CD4-positive, alpha-beta T cell treated with Interleukin-10 for 1 hour (primary cell): Measurements from ENCODE around the gene CEP192.
A peak's percentile ranks its signal among the peaks of the same experiment; 100 is the strongest.
"Not testable (repeated sequence)": the region's sequence is repeated elsewhere in the genome, so short reads cannot be mapped to it uniquely, and the experiment has no call there.

Source experiments
- DNase-seq: peaks from one replicate; pipeline ENCODE4 v3.0.0-alpha.2; 2020

The CEP192 gene, protein sequence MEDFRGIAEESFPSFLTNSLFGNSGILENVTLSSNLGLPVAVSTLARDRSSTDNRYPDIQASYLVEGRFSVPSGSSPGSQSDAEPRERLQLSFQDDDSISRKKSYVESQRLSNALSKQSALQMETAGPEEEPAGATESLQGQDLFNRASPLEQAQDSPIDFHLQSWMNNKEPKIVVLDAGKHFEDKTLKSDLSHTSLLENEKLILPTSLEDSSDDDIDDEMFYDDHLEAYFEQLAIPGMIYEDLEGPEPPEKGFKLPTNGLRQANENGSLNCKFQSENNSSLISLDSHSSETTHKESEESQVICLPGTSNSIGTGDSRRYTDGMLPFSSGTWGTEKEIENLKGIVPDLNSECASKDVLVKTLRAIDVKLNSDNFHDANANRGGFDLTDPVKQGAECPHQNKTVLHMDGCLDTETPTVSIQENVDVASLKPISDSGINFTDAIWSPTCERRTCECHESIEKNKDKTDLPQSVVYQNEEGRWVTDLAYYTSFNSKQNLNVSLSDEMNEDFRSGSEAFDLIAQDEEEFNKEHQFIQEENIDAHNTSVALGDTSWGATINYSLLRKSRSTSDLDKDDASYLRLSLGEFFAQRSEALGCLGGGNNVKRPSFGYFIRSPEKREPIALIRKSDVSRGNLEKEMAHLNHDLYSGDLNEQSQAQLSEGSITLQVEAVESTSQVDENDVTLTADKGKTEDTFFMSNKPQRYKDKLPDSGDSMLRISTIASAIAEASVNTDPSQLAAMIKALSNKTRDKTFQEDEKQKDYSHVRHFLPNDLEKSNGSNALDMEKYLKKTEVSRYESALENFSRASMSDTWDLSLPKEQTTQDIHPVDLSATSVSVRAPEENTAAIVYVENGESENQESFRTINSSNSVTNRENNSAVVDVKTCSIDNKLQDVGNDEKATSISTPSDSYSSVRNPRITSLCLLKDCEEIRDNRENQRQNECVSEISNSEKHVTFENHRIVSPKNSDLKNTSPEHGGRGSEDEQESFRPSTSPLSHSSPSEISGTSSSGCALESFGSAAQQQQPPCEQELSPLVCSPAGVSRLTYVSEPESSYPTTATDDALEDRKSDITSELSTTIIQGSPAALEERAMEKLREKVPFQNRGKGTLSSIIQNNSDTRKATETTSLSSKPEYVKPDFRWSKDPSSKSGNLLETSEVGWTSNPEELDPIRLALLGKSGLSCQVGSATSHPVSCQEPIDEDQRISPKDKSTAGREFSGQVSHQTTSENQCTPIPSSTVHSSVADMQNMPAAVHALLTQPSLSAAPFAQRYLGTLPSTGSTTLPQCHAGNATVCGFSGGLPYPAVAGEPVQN (N-terminal part only)

DNA sequence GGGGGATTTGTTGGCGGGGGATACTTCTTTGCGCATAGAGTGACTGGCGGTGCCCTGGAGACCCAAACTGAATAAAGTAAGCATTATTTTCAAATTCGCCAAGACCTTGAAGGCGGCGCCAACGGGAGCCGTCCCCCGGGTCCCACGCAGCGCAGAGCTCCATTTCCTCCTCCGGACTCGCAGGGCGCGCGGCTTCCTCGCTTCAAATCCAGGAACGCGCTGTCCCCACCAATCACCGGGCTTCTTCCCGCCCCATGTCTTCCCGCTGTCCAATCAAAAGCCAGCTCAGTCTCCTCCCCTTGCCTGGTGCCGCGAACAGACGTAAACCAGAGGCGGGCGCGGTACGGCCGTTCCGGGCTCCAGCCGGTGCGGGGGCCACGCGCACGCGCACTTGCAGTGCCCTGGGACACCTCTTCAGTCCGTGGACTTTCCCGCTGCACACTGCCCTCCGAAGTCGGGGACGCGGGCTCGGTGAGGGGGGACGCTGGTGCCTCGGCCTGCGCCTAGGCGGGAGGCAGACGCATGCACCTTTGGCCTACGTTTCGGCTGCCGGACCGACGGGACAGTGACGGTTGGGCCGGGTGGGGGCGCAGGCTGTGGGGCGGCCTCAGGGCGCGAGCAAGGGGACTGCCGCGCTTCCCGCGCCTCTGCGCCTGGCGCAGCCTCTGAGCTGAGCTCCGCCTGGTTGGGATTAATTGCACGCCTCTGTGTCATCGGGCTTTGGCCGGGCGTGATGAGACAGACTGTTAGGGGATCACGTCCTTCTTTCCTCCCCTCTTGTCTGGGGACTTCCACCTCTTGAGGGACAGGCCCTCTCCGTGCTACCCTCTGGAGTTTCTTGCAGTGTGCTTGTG lies at the start of gene CEP192:
Gene CEP192, plus strand, starts transcription at position 396 of the 854 bp plus-strand sequence. CDS start 8,063 bp downstream, outside the sequence.
- DNase-seq = peak; percentile 99

DNA sequence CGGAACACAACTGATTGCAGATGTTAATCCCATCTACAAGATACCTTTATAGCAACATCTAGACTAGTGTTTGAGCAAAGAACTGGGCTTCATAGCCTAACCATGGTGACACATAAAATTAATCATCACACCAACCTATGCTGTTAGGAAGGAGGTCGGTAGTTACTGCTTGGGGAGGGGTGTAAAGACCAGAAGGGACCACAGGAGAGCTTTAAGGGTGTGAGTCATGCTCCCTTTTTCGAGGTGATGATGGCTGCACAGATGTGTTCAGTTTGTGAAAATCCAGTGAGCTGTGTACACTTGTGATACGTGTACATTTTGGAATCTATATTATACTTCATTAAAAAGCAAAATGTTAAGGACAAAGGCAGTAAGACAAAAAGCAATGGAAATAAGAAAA lies 47.9 kb upstream of the CEP192 start:
- no peak for DNase-seq

DNA sequence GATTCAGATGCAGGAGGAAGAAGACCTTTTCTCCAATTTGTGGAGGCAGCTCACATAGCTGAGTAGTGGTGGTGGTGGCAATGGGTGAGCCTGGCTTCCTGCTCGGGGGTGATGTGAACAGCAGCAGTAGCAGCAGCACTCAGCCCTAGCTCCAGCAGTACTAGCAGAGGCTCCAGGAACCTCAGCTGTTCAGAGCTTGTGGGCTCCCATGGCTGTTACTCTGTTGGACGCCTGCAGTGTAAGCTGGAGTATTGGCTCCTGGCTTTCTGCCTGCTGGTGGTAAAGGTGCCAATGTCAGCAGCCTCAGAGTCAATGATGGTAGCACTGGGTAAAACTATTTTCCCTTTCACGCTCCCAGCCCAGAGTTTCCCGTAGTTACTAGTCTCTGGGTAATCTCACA lies 46.5 kb upstream of the CEP192 start:
- no peak for DNase-seq

DNA sequence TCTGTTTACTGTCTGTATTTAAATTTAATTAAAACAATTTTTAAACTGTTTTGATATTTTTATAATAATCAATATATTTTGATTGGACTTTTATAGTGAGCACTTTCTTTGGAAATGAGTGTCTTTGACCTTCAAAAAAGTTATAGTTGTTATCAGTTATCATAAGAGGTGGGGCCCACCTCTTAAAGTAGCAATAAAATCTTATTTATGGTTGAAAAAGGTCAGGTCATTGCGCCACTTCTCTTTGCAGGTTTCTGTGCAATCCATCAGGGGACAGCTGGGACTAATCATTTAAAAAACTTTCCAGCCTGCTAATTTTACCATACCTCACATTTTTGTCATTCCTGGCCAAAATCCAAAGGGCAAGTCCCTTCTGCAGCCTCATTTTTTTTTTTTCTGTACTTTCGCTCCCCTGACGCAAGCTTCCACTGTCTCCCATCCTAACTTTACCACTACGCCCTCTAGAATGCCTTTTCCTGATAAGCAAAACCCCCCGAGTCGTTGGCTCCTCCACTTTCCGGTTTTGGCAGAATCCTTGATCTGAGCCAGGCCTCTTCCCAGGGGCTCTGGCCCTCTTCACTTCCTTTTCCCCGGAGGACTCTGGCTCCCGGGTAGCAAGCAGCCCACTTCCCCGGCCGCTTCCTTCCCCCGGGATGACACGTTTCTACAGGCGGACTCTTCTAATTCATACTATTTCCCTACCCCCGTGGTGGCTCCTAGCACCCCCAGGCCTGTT lies 44.4 kb upstream of the CEP192 start:
- DNase-seq = no peak

DNA sequence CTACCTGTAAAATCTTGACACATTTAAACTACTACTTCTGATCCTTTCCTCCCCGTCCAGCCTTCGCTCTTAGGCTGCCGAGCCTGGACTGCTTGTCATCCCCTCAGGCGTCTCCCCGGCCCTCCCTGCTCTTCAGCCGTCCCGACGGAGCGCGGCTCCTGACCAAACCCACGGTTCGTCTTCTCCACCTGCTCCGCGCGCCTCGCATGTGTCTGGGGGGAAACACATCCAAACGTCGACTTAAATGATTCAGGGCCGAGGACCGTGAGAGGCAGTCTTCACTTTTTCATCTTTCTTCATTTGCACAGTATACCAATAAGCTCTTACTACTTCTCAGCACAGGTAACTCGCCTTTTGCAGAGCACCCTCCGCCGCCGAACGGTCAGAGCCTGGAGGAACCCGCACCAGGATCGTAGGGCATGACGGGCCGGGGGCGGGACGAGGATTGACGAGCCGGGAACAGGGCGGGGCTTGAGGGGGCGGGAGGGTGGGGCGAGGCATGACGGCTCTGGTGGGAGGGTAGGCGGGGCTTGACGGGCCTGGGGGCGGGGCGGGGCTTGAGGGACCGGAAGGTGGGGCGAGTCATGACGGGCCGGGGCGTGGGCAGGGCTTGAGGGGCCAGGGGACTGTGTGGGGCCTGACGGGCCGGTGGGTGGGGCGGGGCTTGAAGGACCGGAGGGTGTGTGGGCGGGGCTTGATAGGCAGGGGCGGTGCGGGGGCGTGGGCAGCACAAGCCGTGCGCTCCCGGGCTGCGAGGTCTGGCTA lies 43.7 kb upstream of the CEP192 start, which contains the start of gene SEH1L:
Gene SEH1L, plus strand, starts transcription at position 727 of the 765 bp plus-strand sequence. CDS start 111 bp downstream, outside the sequence.
- DNase-seq = peak; percentile 98

DNA sequence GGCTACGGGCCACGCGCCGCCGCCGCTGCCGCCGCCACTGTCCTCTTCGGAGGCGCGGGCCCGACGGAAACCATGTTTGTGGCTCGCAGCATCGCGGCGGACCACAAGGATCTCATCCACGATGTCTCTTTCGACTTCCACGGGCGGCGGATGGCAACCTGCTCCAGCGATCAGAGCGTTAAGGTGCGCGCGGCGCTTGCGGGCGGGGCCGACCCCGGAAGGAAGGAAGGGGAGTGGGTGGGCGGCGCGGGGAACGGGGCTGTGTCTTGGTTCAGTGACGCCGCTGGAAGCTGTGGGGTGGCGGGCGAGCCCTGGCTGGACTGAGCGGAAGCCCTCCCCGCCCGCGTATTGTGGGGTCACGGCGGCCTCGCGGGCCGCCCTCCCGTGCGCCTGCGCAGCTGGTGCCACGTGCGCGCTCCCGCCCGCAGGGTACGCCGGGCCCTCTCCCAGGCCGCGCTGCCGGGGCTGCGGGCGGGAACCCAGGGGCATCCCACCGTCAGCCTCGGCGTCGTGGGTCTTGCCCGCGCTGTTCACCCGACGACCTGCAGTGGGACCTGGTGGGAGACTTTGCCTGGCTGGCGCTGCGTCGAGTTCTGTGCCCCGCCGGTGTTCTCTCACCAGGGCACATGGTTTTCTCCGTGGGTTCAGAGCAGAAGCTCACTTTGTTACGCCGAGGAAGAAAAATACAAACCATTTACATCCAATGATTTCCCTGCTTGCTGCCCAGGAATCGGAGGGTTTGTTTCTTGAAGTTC lies 42.9 kb upstream of the CEP192 start:
- peak; percentile 99 for DNase-seq

DNA sequence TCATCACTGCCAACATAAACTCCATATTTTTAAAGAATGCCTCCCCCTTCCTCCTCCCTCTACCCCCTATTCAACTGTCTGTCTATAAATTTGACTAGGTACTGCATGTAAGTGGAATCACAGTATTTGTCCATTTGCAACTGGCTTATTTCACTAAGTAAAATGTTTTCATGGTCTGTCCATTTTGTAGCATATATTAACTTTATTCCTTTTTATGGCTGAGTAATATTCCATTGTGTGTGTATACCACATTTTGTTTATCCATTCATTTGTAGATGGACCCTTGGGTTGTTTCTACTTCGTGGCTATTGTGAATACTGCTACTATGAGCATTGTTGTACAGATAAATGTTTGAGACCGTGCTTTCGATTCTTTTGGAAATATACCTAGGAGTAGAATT lies 32.7 kb upstream of the CEP192 start:
- DNase-seq = no peak

DNA sequence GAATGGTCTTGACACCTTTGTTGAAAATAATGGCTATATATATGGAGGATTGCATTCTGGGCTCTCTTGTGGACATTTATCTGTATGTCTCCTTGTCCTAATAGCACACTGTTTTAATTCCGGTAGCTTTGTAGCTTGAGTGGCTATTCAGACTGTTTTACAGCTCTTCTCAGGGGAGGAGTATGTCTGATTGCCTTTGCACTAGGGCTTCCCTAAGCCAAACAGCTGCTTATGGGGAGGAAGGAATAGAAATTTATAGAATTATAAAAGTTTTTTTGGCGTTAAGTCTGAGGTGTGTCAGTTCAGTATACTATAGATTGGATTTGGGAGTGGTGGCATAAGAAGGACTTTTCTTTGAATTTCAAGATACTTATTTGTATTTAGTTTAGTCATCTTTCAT lies 30.8 kb upstream of the CEP192 start:
- no peak for DNase-seq

DNA sequence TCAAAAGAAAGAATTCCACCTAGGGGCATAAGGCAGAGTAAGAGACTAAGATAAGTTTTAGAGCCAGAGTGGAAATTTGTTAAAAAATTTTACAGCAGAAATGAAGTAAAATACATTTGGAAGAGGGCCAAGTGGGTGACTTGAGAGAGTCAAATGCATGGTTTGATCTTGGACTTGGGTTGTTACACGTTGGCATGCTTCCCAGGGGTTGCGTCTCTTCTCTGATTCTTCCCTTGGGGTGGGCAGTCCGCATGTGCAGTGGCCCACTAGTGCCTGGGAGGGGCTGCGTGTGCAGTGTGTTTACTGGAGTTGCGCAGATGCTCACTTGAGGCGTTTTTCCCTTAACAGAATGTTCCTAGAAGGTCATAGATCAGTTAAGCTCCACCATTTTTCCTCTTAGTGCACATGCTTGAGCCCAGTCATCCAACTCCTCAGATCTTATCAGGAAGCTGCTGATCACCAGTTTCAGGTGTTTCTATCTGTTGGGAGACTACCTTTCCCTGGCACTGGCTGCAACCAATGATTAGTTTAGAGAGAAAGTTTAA lies 30.2 kb upstream of the CEP192 start:
- DNase-seq = no peak

DNA sequence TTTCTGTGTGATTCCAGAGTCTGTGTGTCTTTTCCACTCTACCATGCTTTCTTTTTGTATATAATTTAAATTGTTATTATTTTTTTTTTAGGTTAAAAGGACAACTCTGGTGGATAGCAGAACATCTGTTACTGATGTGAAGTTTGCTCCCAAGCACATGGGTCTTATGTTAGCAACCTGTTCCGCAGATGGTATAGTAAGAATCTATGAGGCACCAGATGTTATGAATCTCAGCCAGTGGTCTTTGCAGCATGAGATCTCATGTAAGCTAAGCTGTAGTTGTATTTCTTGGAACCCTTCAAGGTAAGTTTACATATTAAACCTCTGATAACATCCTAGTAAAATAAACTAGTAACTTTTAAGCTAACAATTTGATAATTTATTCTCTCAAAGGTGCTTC lies 28.1 kb upstream of the CEP192 start:
- DNase-seq = no peak

DNA sequence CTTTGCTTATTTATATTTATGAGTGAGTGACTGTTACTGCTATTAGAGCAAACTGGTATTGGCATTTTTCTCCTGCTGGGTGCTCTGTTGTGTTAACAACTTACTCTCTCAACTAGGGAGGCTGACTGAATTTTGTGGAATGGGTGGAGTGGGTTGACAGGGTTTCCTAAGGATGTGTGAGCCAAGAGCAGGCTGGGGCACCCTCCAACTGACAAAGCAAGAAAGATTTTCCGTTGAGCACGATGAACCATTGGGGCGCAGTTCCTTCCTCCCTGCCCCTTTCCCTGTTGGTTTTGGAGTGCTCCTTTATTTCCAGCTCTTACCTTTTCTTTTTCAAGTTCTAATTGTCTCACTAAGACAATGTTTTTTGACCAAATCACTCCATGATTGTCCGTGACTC lies 23.0 kb upstream of the CEP192 start:
- DNase-seq = no peak

DNA sequence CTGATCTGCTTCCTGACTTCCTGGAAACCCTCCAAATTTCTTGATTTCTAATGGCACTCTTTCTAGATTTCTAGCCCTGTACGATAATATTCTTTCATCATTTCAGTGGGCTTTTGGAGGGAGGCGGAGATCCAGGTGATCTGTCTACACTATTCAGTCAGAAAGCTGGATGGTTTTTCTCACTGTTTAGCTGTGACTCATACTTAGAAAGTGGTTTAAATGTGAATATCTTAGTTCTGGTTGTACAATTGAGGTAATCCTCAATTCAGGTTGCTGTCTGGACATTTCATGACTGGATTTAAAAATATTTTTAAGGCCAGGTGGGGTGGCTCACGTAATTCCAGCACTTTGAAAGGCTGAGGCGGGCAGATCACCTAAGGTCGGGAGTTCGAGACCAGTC lies 22.5 kb upstream of the CEP192 start:
- no peak for DNase-seq

DNA sequence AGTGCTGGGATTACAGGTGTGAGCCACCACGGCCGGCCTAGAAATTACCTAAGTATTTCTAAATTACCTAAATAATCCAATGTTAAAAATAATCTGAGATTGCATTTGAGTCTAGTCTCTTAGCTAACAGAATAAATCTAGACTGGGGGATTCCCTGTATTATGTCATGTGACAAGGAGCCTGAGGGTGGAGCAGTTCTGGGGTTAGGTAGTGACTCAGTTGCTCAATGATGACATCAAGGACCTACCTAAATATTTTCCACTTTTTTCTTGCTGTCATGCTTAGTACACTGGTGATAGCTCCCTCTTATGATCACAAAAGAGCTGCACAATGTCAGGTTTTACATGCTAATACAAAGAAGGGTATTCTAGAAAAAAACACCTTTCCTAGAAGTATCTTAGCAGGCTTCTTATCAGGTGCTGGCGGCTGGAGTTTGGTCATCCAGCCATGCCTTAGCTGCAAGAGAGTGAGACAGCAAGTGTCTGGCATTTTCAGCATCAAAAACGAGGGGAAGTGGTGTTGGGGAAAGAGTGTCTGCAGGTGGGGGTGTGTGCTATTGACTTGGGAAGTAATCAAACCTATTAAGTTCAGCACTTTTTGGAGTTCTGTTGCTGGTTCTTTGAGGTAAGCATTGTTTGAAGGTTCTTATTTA lies 17.5 kb upstream of the CEP192 start:
- DNase-seq = no peak

DNA sequence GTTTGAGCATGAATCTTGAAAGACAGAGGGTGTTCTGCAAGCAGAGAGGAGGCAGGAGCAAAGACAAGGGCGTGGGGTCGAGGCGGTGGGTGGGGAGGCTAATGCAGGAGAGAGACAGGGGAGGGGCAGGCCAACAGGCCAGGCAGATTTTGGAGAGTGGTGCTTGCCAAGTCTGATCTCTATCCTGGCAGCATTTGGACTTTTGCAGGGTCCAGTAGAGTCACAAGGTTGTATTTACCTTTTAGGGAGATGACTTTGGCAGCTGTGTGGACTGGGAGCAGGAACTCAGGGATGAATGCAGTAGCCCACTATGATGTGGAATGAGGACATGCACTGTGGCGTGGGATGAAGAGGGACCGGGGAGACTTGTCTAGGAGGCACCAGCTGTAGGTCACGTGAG lies 15.7 kb upstream of the CEP192 start:
- DNase-seq = no peak

DNA sequence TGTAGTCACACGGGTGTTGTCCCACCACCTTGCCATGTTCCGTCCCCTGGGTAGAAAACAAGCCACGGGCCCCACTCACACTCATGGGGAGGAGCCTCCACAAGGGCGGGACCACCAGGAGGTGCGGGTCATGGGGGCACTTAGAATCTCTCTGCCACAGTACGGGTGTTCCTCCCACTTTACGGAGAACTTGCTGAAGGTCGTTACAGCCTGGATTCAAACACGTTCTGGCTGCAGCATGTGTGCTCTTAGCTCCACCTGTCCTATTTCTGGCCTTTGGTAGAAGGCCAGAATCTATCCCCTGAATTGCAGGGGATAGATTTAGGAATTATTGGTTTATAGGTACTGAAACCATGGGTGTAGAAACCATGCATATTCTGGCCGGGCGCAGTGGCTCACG lies 14.9 kb upstream of the CEP192 start:
- no peak for DNase-seq

DNA sequence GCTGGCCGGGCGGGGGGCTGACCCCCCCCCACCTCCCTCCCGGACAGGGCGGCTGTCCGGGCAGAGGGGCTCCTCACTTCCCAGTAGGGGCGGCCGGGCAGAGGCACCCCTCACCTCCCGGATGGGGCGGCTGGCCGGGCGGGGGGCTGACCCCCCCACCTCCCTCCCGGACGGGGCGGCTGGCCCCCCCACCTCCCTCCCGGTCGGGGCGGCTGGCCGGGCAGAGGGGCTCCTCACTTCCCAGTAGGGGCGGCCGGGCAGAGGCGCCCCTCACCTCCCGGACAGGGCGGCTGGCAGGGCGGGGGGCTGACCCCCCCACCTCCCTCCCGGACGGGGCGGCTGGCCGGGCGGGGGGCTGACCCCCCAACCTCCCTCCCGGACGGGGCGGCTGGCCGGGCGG lies 11.1 kb upstream of the CEP192 start:
- DNase-seq = not testable (repeated sequence)

DNA sequence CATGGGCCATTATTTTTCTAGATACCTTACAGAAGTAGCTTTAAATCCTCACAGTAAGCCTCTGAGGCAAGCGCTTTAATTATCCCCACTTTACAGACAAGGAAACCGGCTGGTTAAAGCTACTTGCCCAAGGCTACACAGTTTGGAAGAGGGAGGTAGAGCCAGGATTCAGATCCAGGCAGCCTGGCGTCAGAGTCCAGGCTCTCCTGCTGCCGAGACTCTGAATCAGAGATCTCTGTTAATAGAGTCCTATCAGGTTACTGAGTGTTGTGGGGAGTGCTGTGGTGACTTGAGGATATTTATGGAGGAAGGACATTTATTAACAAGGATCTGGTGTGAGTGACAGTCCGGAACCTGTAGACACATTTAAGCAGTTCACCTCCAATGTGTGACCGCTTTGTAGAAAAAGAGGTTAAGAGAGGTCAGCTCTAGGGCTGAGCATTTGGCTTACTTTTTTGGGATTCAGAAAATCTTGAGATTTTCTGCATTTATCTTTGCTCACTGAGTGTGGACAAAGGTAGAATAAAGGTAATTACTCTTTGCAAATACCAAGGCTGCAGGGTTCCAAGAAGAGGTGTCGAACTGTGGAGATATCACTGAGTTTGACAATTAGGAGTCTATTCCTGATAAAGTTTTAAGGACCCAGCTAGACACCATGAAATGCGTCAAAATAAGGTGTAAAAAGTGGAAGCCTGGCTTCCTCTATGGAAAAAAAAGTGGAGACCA lies 1.6 kb upstream of the CEP192 start:
- DNase-seq = no peak

DNA sequence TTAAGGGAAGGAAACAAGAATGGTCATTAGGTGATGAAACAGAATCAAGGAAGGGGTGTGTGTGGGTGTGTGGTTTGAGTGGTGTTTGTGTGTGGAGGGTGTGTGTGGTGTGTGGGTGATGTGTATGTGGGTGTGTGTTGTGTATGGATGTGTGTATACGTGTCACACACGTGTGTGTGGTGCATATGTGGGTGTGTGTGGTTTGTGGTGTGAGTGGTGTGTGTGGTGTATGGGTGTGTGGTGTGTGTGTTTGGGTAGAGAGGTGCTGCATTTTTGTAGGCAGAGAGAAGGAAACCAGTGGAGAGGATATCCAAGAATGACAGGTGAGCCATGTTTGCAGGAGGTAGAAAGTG lies 1.1 kb upstream of the CEP192 start:
- DNase-seq = peak; percentile 53
